ENCODE data around the gene COL6A1.
"Not testable (repeated sequence)": the region's sequence is repeated elsewhere in the genome, so short reads cannot be mapped to it uniquely, and the experiment has no call there.

The COL6A1 gene

DNA sequence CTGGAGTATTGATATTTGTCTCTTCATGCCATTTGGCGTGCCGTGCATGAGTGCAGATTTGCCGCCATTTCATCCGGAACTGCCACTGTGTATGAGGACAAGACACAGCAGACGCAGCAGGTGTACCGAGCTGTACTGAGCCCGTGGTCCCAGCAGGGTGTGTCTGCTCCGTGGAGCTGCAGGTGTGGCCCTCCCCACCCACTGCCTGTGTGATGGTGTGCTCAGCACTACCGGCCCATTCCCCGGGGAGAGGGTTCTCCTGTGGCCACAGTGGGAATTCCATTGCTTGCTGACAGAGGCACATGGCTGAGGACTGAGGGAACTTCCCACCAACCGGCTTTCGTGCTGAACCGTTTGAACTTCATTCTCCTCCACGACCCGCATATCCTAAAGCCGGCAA lies 34.3 kb upstream of the COL6A1 start:
- DNase-seq (ENCODE audit: low read depth) = no peak

GRCh38 chr21:45947716-45948255 lies 33.8 kb upstream of the COL6A1 start:
- no peak for DNase-seq (ENCODE audit: low read depth)

DNA sequence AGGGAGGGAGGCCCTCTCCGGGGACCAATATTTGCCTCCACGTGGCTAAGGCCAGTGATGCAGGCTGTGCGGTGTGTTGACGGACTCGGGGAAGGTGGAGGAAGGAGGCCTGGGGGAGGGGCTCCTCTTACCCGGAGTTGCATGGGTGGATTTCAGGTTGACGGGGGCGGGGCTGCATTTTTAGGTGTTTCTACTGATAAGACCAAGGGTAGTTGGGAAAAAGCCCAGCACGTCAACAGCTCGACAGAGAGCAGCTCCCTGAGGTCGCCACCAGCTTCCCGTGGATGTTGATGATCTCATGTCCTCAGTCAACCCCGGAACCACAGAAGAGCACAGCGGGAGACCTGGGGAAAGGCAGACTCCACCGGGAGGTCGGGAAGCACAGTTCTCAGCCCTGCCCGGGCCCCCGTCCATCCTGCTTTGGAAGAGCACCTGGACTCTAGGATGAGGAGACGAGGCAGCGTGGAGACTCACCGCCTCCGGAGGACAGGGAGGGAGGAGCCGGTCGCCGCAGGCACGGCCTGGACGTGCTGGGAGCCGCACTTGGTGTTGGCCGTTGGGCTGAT lies 32.9 kb upstream of the COL6A1 start:
- DNase-seq (ENCODE audit: low read depth) = no peak

DNA sequence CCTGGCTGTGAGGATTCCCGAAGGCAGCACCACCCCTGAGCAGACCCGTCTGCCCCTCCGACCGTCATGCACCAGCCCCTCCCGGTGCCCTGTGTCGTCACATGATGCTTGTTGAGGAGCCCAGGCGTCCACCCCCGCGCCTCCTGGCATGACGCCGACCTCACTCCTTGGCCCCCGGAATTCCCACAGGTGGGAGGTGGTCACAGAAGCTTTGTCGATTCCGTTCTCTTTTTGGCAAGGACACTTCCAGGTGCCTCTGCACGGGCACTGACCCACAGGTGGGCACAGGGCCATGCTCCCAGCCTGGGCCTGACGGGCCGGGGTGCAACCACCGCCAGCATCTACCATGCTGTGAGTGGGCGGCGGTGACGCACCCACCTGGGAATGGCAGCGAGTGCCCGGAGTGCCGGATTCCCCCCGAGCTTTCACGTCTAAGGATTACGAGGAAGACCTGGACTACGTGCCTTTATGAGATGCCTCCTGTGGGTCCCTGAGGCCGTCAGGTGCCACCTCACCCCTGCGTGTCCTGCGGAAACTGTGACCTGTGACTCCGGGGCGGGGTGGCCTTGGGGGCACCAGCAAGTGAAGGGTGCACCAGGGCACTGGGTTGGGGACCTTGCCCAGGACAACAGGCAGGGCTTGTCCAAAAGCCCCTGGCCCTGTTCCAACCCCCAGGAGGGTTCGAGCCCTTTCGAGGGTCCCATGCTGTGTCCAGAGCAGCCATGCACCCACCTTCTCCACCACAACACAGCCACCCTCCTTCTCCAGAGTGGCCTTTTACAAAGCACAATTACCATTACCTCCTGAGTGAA lies 31.4 kb upstream of the COL6A1 start:
- DNase-seq (ENCODE audit: low read depth) = no peak

GRCh38 chr21:45950740-45951515 lies 30.6 kb upstream of the COL6A1 start:
- peak; percentile 20 for DNase-seq (ENCODE audit: low read depth)

DNA sequence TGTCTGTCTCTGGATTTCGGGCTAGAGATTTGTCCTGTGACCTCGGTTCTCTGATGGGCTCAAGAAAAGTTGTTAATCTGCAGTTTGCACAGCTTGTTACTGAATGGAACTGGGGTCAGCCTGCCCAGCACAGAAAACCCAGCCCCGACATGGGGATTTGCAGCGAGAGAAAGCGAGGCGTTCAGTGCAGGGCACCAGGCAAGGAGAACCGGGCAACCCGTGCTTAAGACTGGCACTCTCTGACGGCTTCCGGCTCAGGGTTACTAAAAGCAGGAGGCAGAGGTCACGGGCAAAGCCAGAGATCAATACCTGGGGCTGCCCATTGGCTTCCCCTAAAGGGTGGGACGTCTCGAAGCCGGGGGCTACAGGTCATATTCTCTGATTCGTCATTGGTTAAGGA lies 29.9 kb upstream of the COL6A1 start:
- no peak for DNase-seq (ENCODE audit: low read depth)

DNA sequence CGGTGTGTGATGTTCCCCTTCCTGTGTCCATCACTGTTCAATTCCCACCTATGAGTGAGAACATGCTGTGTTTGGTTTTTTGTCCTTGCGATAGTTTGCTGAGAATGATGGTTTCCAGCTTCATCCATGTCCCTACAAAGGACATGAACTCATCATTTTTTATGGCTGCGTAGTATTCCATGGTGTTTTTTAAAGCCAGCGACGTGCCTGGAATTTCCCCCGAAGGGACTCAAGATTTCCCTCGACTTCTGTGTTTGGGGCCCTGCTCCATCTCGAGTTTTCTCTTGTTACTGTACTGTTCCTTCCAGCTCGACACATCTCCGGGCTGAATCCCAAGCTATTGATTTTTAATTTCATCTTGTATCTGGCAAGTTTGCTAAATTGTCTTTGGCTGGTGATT lies 29.0 kb upstream of the COL6A1 start:
- DNase-seq (ENCODE audit: low read depth) = not testable (repeated sequence)

DNA sequence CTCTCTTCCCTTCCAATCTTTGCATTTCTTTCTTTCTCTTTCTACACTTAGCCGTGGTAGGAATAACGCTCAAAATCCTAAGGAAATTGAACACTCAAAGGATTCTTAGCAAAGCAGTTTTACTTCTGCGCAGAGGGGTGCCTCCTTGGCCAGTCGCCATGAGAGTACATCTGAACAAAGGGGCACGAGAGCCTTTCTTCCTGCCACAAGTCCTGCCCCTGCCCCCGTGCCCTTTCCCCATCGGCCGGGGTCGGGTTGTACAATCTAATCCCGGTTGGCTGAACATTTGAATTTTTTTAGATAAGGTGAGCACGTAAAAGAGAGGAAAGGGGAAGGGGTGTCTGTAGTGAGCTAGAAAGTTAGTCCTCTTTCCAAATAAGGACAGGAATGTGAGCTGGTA lies 28.6 kb upstream of the COL6A1 start:
- DNase-seq (ENCODE audit: low read depth) = no peak

- DNase-seq (ENCODE audit: low read depth) = peak; percentile 20
Observed at GRCh38 chr21:45954261-45954660, 27.3 kb upstream of the COL6A1 start.

DNA sequence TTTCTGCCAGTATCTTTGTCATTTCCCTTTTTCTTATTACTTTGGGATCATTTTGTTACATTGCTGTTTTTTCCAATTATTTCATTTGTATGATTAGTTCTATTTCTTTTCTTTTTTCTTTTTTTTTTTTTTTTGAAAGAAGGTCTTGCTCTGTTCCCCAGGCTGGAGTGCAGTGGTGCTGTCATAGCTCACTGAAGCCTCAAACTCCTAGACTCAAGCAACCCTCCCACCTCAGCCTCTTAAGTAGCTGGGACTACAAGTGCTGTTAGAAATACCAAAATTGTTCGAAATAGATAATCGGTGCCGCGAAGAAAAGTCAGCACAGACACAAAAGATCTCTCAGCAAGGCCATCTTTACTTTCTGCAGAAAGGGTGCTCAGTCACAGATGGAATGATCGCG lies 26.6 kb upstream of the COL6A1 start:
- no peak for DNase-seq (ENCODE audit: low read depth)

DNA sequence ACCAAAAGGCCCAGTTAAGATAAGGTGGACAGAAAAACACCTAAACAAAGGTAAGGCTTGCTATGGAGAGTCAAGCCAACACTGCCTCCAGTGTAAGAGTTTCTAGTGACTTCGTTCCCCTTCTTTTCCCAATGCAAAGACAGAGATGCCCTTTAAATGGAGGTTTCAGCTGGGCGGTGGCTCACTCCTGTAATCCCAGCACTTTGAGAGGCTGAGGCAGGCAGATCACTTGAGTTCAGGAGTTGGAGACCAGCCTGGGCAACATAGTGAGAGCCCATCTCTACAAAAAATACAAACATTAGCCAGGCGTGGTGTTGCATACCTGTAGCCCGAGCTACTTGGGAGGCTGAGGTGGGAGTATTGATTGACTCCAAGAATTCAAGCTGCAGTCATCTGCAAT lies 24.0 kb upstream of the COL6A1 start:
- no peak for DNase-seq (ENCODE audit: low read depth)

GRCh38 chr21:45957981-45958600 lies 23.5 kb upstream of the COL6A1 start:
- DNase-seq (ENCODE audit: low read depth) = no peak

DNA sequence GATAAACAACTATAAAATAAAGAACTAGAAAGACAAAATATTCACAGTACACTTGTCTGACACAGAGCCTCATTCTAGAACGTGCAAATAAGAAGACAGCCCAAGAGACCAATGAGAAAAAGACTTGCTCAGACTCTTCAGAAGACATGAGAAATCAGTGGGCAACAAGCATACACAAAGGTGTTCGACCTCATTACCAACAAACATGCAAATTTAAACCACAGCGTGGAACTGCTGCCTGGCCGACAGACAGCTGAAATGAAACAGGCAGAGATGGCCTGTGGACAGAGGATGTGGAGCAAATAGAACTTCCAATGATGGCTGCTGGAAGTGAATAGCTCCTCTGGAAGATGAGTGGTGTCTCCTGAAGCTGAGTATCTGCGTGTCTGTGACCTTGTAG lies 22.4 kb upstream of the COL6A1 start:
- no peak for DNase-seq (ENCODE audit: low read depth)

DNA sequence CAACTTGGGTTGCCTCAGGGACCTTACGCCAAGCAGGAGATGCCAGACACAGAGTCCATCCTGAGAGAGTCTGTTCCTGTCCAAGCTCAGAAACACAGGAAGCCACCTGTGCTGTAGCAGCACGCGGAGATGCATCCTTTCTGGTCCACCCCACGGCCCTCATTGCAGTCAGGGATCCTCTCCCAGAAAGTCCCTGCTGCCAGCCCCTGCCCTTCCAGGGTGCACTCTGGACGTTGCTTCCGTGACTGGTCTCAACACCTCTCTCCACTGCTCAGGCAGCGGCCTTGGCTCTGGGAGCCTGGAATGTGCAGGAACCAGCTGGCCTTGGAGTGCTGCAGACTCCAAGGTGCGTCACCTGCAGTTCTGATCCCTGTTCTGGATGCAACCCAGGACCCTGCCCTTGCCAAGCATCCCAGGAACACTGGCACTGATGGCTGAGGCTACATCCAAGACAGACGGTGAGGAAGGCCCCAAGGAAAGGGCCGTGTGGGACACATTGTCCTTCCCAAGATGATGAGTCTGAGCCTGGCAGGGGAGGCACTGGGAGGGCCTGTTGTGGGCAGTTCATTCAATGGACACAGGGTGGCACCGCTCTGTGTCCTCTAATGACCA lies 21.7 kb upstream of the COL6A1 start:
- no peak for DNase-seq (ENCODE audit: low read depth)

DNA sequence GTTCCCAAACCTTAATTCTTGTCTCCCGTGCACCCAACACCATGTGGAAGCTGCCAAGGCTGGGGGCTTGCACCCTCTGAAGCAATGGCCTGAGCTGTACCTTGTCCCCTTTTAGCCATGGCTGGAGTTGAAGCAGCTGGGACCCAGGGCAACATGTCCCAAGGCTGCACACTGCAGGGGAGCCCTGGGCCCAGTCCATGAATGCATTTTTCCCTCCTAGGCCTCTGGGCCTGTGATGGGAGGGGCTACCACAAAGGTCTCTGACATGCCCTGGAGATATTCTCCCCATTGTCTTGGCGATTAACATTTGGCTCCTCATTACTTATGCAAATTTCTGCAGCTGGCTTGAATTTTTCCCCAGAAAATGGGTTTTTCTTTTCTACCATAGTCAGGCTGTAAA lies 20.2 kb upstream of the COL6A1 start:
- DNase-seq (ENCODE audit: low read depth) = not testable (repeated sequence)

- DNase-seq (ENCODE audit: low read depth) = no peak
Observed at GRCh38 chr21:45962531-45963231, 18.9 kb upstream of the COL6A1 start.

- no peak for DNase-seq (ENCODE audit: low read depth)
Observed at GRCh38 chr21:45963232-45963570, 18.4 kb upstream of the COL6A1 start.

- no peak for DNase-seq (ENCODE audit: low read depth)
Observed at GRCh38 chr21:45964649-45965048, 16.9 kb upstream of the COL6A1 start.

GRCh38 chr21:45965084-45965809 lies 16.3 kb upstream of the COL6A1 start:
- DNase-seq (ENCODE audit: low read depth) = no peak

DNA sequence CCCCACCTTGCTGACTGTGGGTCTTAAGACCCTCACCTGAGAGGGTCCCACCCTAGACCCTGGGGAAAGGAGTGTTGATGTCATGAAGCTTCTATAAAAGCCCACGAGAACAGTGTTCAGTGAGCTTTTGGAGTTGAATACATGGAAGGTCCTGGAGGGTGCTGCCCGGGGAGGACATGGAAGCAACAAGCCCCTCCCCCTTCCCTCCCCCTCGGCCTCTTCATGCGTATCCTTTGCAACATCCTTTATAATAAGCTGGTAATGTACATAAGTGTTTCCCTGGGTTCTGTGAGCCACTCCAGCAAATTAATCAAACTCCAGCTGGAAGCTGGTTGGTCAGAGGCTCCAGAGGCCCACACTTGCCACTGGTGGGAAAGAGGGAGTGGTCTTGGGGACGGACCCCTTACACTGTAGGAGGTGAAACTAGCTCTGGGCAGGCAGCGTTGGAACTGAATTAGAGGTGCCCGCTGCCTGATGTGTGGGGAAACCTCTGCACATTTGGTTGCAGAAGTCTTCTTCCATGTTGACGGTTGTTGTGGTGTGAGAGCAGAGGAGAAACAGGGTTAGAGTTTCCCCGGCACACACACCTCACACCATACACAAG lies 14.7 kb upstream of the COL6A1 start:
- no peak for DNase-seq (ENCODE audit: low read depth)

Measured in ELR (cell line).